ENCODE results near the gene FOXP4.

Gene FOXP4

GRCh38 chr6:41508479-41508878 is 37.7 kb upstream of the FOXP4 start:
- in situ Hi-C loops (cut with HindIII; ENCODE audit: low pct_unique_long_range_greater_than_20kb, low sequenced_read_pairs): no loop called here
- no peak for DNase-seq (ENCODE audit: low read depth in 1 of 2, low spot score in 1 of 2)
- TF ChIP-seq JUND (IDR thresholded peaks at IDR 0.05; ENCODE audit: low read depth): no peak

- in situ Hi-C loops (cut with HindIII; ENCODE audit: low pct_unique_long_range_greater_than_20kb, low sequenced_read_pairs): no loop called here
- DNase-seq (ENCODE audit: low read depth in 1 of 2, low spot score in 1 of 2): no peak
- no peak for TF ChIP-seq JUND (IDR thresholded peaks at IDR 0.05; ENCODE audit: low read depth)
Measured at GRCh38 chr6:41509580-41509979, 36.6 kb upstream of the FOXP4 start.

GRCh38 chr6:41511443-41512060 is 34.6 kb upstream of the FOXP4 start:
- TF ChIP-seq JUND (IDR thresholded peaks at IDR 0.05; ENCODE audit: low read depth): no peak
- in situ Hi-C loops (cut with HindIII; ENCODE audit: low pct_unique_long_range_greater_than_20kb, low sequenced_read_pairs): no loop called here
- DNase-seq (ENCODE audit: low read depth in 1 of 2, low spot score in 1 of 2): no peak

- in situ Hi-C loops (cut with HindIII; ENCODE audit: low pct_unique_long_range_greater_than_20kb, low sequenced_read_pairs): no loop called here
Measured at GRCh38 chr6:41512146-41512701, 34.0 kb upstream of the FOXP4 start.

GRCh38 chr6:41515995-41516394 is 30.2 kb upstream of the FOXP4 start:
- no peak for TF ChIP-seq JUND (IDR thresholded peaks at IDR 0.05; ENCODE audit: low read depth)
- DNase-seq (ENCODE audit: low read depth in 1 of 2, low spot score in 1 of 2): no peak
- in situ Hi-C loops (cut with HindIII; ENCODE audit: low pct_unique_long_range_greater_than_20kb, low sequenced_read_pairs): no loop called here

More at GRCh38 chr6:41512146-41512701, 34.0 kb upstream of the FOXP4 start:
- DNase-seq (ENCODE audit: low read depth in 1 of 2, low spot score in 1 of 2): no peak
- no peak for TF ChIP-seq JUND (IDR thresholded peaks at IDR 0.05; ENCODE audit: low read depth)

GRCh38 chr6:41518118-41518517 is 28.1 kb upstream of the FOXP4 start:
- DNase-seq (ENCODE audit: low read depth in 1 of 2, low spot score in 1 of 2): no peak
- TF ChIP-seq JUND (IDR thresholded peaks at IDR 0.05; ENCODE audit: low read depth): no peak
- in situ Hi-C loops (cut with HindIII; ENCODE audit: low pct_unique_long_range_greater_than_20kb, low sequenced_read_pairs): no loop called here

- in situ Hi-C loops (cut with HindIII; ENCODE audit: low pct_unique_long_range_greater_than_20kb, low sequenced_read_pairs): no loop called here
- no peak for TF ChIP-seq JUND (IDR thresholded peaks at IDR 0.05; ENCODE audit: low read depth)
- no peak for DNase-seq (ENCODE audit: low read depth in 1 of 2, low spot score in 1 of 2)
Measured at GRCh38 chr6:41519305-41519744, 26.9 kb upstream of the FOXP4 start.

- in situ Hi-C loops (cut with HindIII; ENCODE audit: low pct_unique_long_range_greater_than_20kb, low sequenced_read_pairs): no loop called here
- TF ChIP-seq JUND (IDR thresholded peaks at IDR 0.05; ENCODE audit: low read depth): no peak
- DNase-seq (ENCODE audit: low read depth in 1 of 2, low spot score in 1 of 2): no peak
Measured at GRCh38 chr6:41519745-41520699, 26.2 kb upstream of the FOXP4 start.

GRCh38 chr6:41522780-41523548 is 23.2 kb upstream of the FOXP4 start:
- no peak for TF ChIP-seq JUND (IDR thresholded peaks at IDR 0.05; ENCODE audit: low read depth)
- DNase-seq (ENCODE audit: low read depth in 1 of 2, low spot score in 1 of 2): no peak
- in situ Hi-C loops (cut with HindIII; ENCODE audit: low pct_unique_long_range_greater_than_20kb, low sequenced_read_pairs): no loop called here

- no peak for DNase-seq (ENCODE audit: low read depth in 1 of 2, low spot score in 1 of 2)
- no peak for TF ChIP-seq JUND (IDR thresholded peaks at IDR 0.05; ENCODE audit: low read depth)
- in situ Hi-C loops (cut with HindIII; ENCODE audit: low pct_unique_long_range_greater_than_20kb, low sequenced_read_pairs): no loop called here
Measured at GRCh38 chr6:41523915-41524633, 22.1 kb upstream of the FOXP4 start.

GRCh38 chr6:41524634-41525011 is 21.6 kb upstream of the FOXP4 start:
- DNase-seq (ENCODE audit: low read depth in 1 of 2, low spot score in 1 of 2): no peak
- in situ Hi-C loops (cut with HindIII; ENCODE audit: low pct_unique_long_range_greater_than_20kb, low sequenced_read_pairs): no loop called here
- no peak for TF ChIP-seq JUND (IDR thresholded peaks at IDR 0.05; ENCODE audit: low read depth)

Measured in T47D (cell line).